Liver (tissue), 9 donors: Measurements from ENCODE around the gene MAPRE2. TPM values are rescaled to one million over a fixed set of nuclear protein-coding genes. Genes with fewer than 3 reads are reported as not detected.

Experiments used
- DNase-seq: peaks from one replicate; pipeline ENCODE4 v3.0.0-alpha.2; 2017; ENCODE audit warnings: low spot score
- H3K27ac ChIP-seq, 2 donors: one replicate each; pipeline ENCODE4 v1.7.0; 2013; ENCODE audit warnings: inconsistent platforms in 2 of 2, low read length in 2 of 2, control low read depth in 1 of 2, low read depth in 1 of 2, mild to moderate bottlenecking in 1 of 2
- H3K27me3 ChIP-seq, 4 donors: one replicate each; pipeline versions ENCODE4 v1.6.1 to v1.7.0; 2013; ENCODE audit warnings: low read length in 3 of 4, inconsistent platforms in 1 of 4, mild to moderate bottlenecking in 1 of 4, moderate library complexity in 1 of 4; ENCODE audit not compliant: control insufficient read depth in 4 of 4, insufficient read depth in 4 of 4
- H3K36me3 ChIP-seq, 4 donors: one replicate each; pipeline versions ENCODE4 v1.6.1 to v1.7.0; 2013; ENCODE audit warnings: low read length in 3 of 4, mild to moderate bottlenecking in 3 of 4, low read depth in 1 of 4, moderate library complexity in 1 of 4; ENCODE audit not compliant: control insufficient read depth in 4 of 4, insufficient read depth in 3 of 4
- H3K4me1 ChIP-seq, 4 donors: one replicate each; pipeline versions ENCODE4 v1.6.1 to v1.7.0; 2013; ENCODE audit warnings: low read length in 3 of 4, mild to moderate bottlenecking in 3 of 4, moderate library complexity in 1 of 4; ENCODE audit not compliant: control insufficient read depth in 4 of 4, insufficient read depth in 4 of 4
- H3K4me3 ChIP-seq, 3 donors: one replicate each; pipeline versions ENCODE4 v1.6.1 to v1.7.0; 2013; ENCODE audit warnings: low read length in 3 of 3, control low read depth in 1 of 3, low read depth in 1 of 3, mild to moderate bottlenecking in 1 of 3
- H3K9ac ChIP-seq, 2 donors: one replicate each; pipeline ENCODE4 v1.7.0; 2013; ENCODE audit warnings: low read length in 2 of 2, mild to moderate bottlenecking in 2 of 2, moderate library complexity in 2 of 2, control low read depth in 1 of 2, low read depth in 1 of 2
- H3K9me3 ChIP-seq, 4 donors: one replicate each; pipeline versions ENCODE4 v1.6.1 to v1.7.0; 2013; ENCODE audit warnings: low read length in 3 of 4; ENCODE audit not compliant: control insufficient read depth in 4 of 4
- EGR1 ChIP-seq, 2 donors: IDR thresholded peaks; 2 replicates each; pipeline ENCODE4 v1.6.1; 2016 to 2018; ENCODE audit warnings: antibody characterized with exemption in 2 of 2, low read depth in 2 of 2
- FOXA1 ChIP-seq: IDR thresholded peaks from 2 replicates; pipeline ENCODE4 v1.6.1; 2016; ENCODE audit warnings: antibody characterized with exemption
- GABPA ChIP-seq, 2 donors: IDR thresholded peaks in 1 of 2; conservative IDR thresholded peaks in 1 of 2; 2 replicates each; pipeline ENCODE4 v1.6.1; 2016; ENCODE audit warnings: antibody characterized with exemption in 2 of 2, mild to moderate bottlenecking in 1 of 2, moderate library complexity in 1 of 2
- HNF4A ChIP-seq, 2 donors: conservative IDR thresholded peaks; 2 replicates each; pipeline ENCODE4 v1.6.1; 2016; ENCODE audit warnings: antibody characterized with exemption in 2 of 2, mild to moderate bottlenecking in 2 of 2
- HNF4G ChIP-seq: IDR thresholded peaks from 2 replicates; pipeline ENCODE4 v1.6.1; 2016; ENCODE audit warnings: antibody characterized with exemption
- JUND ChIP-seq, 2 donors: IDR thresholded peaks; 2 replicates each; pipeline ENCODE4 v1.6.1; 2016; ENCODE audit warnings: antibody characterized with exemption in 2 of 2
- NR2F2 ChIP-seq: IDR thresholded peaks from 2 replicates; pipeline ENCODE4 v1.6.1; 2016; ENCODE audit warnings: antibody characterized with exemption
- RAD21 ChIP-seq, 2 donors: IDR thresholded peaks; 2 replicates each; pipeline ENCODE4 v1.6.1; 2016; ENCODE audit warnings: antibody characterized with exemption in 2 of 2, mild to moderate bottlenecking in 2 of 2
- SP1 ChIP-seq: IDR thresholded peaks from 2 replicates; pipeline ENCODE4 v1.6.1; 2018; ENCODE audit warnings: antibody characterized with exemption, mild to moderate bottlenecking
- TAF1 ChIP-seq: conservative IDR thresholded peaks from 2 replicates; pipeline ENCODE4 v1.6.1; 2016; ENCODE audit warnings: antibody characterized with exemption, mild to moderate bottlenecking
- WGBS: extraction: QIAGEN DNeasy Blood & Tissue Kit; methylation state at CpG from one replicate; pipeline ENCODE4 v1.1.7; 2013; 5-methylcytosine and 5-hydroxymethylcytosine counted together
- polyA plus RNA-seq, 2 donors: library from polyadenylated mRNA; stranded (reverse) in 1 of 2; unstranded in 1 of 2; fragments of 200-250 nt in 1 of 2; fragments of >200 nt in 1 of 2; fragmentation: Nextera tagmentation in 1 of 2; extraction: Ambion mirVana in 1 of 2; gene quantifications; one replicate each; pipeline versions ENCODE4 v1.2.1 to v1.2.3, GENCODE V29; 2013 to 2015
- total RNA-seq, 2 donors: library from RNA; depleted of rRNA; stranded (reverse); fragments of >200 nt; gene quantifications; one replicate each; pipeline ENCODE4 v1.2.3, GENCODE V29; 2014
- TF ChIP-seq, protein P1 (sequence below): fragments of 150-350 bp; IDR thresholded peaks from 2 replicates; pipeline ENCODE4 v1.5.1; 2017; ENCODE audit warnings: improper control_type of control experiment, low read depth, low read length; ENCODE audit not compliant: missing input control
- TF ChIP-seq, protein P2 (sequence below): IDR thresholded peaks from 2 replicates; pipeline ENCODE4 v1.6.1; 2016; ENCODE audit warnings: antibody characterized with exemption
- TF ChIP-seq, protein P3 (sequence below): IDR thresholded peaks from 2 replicates; pipeline ENCODE4 v1.6.1; 2016; ENCODE audit warnings: antibody characterized with exemption
- TF ChIP-seq, protein P4 (sequence below): IDR thresholded peaks from 2 replicates; pipeline ENCODE4 v1.6.1; 2016; ENCODE audit warnings: antibody characterized with exemption, mild to moderate bottlenecking
- TF ChIP-seq, protein P5 (sequence below): IDR thresholded peaks from 2 replicates; pipeline ENCODE4 v1.6.1; 2016; ENCODE audit warnings: antibody characterized with exemption
- donor health status: healthy.
- donor health status: healthy.
- donor health status: healthy.
- donor health status: healthy.
- donor health status: healthy.

MAPRE2 gene
- total and polyA plus RNA-seq, 4 donors: 7.9 to 12.8 (median 11.0) TPM

DNA sequence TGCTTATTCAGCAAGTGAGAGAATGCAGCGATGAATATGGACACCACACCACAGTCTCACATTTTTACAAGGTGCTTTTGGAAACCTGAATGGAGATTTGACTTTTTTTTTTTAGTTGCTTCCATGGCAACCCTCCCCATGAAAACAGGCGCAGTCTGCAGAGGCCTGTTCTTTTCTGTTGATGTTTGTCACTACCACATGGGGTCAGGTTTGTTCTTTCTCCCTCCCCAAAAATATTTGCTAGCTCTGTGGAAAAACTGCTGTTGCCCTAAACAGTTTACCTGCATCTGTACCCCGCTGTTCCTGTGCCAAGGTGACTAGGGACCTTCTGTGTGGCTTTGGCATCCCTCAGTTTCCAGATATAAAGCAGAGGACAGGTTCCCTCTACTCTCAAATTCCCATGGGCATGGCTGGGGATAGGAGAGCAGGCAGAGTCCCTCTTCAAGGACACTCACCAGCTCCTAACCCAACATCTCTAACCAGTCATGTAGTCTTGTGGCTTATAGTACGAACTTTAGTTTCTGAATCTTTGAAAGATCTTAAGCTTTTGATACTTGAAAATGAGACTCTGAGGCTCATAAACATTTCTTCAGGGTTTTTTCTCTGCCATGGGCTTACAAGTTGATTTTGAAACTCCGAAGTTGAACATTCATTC, 14.7 kb upstream of the MAPRE2 start:
- H3K27me3 ChIP-seq: no peaks in the 10 kb centered on the region
- TF ChIP-seq, protein P1, sequence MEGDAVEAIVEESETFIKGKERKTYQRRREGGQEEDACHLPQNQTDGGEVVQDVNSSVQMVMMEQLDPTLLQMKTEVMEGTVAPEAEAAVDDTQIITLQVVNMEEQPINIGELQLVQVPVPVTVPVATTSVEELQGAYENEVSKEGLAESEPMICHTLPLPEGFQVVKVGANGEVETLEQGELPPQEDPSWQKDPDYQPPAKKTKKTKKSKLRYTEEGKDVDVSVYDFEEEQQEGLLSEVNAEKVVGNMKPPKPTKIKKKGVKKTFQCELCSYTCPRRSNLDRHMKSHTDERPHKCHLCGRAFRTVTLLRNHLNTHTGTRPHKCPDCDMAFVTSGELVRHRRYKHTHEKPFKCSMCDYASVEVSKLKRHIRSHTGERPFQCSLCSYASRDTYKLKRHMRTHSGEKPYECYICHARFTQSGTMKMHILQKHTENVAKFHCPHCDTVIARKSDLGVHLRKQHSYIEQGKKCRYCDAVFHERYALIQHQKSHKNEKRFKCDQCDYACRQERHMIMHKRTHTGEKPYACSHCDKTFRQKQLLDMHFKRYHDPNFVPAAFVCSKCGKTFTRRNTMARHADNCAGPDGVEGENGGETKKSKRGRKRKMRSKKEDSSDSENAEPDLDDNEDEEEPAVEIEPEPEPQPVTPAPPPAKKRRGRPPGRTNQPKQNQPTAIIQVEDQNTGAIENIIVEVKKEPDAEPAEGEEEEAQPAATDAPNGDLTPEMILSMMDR: peak; percentile 4
- TF ChIP-seq FOXA1: no peak
- TF ChIP-seq RAD21 (IDR thresholded peaks at IDR 0.05): peak; percentile 65 to 69
- H3K27ac ChIP-seq: no peak overlapping the region
- WGBS: 91% methylated on average over 5 of the region's 5 CpGs
- H3K36me3 ChIP-seq: no peaks in the 10 kb centered on the region
- no peak for DNase-seq
- H3K9ac ChIP-seq: no peak overlapping the region
- no peaks in the 10 kb centered on the region for H3K9me3 ChIP-seq
- peaks cover 2 to 25% (median 12%) of the 10 kb centered on the region in 4 donors for H3K4me1 ChIP-seq
- H3K4me3 ChIP-seq: no peak overlapping the region

DNA sequence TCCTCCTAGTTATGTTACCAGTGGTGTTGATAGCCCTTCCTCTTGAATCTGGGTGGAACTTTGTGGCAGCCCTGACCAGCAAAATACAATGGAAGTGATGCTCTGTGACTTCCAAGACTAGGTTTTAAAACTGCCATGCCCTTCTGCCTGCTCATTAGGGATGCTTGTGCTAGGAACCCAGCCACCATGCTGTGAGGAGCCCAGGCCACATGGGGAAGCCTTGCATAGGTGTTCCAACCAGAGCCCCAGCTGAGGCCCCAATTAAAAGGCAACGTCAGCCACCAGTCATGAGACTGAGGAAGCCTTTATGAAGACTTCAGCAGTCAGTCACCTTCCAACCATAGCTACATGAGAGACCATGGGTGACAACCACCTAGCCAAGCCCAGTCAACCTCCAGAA, 14.0 kb upstream of the MAPRE2 start:
- no peaks in the 10 kb centered on the region for H3K36me3 ChIP-seq
- WGBS: 94% methylated on average over 1 of the region's 1 CpG
- peaks cover 2 to 25% (median 12%) of the 10 kb centered on the region in 4 donors for H3K4me1 ChIP-seq
- no peaks in the 10 kb centered on the region for H3K9me3 ChIP-seq
- no peak overlapping the region for H3K4me3 ChIP-seq
- H3K27ac ChIP-seq: no peak overlapping the region
- TF ChIP-seq, protein P1: no peak
- TF ChIP-seq, protein P2, sequence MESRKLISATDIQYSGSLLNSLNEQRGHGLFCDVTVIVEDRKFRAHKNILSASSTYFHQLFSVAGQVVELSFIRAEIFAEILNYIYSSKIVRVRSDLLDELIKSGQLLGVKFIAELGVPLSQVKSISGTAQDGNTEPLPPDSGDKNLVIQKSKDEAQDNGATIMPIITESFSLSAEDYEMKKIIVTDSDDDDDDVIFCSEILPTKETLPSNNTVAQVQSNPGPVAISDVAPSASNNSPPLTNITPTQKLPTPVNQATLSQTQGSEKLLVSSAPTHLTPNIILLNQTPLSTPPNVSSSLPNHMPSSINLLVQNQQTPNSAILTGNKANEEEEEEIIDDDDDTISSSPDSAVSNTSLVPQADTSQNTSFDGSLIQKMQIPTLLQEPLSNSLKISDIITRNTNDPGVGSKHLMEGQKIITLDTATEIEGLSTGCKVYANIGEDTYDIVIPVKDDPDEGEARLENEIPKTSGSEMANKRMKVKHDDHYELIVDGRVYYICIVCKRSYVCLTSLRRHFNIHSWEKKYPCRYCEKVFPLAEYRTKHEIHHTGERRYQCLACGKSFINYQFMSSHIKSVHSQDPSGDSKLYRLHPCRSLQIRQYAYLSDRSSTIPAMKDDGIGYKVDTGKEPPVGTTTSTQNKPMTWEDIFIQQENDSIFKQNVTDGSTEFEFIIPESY: no peak
- no peak for TF ChIP-seq GABPA (IDR thresholded peaks at IDR 0.05 in 1 of 2, conservative IDR thresholded peaks at IDR 0.05 in 1 of 2)
- TF ChIP-seq EGR1 (IDR thresholded peaks at IDR 0.05; ENCODE audit: low read depth in 2 of 2): no peak
- TF ChIP-seq HNF4G: no peak
- TF ChIP-seq, protein P3, sequence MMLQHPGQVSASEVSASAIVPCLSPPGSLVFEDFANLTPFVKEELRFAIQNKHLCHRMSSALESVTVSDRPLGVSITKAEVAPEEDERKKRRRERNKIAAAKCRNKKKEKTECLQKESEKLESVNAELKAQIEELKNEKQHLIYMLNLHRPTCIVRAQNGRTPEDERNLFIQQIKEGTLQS: no peak
- TF ChIP-seq FOXA1: no peak
- TF ChIP-seq NR2F2: no peak
- TF ChIP-seq, protein P4, sequence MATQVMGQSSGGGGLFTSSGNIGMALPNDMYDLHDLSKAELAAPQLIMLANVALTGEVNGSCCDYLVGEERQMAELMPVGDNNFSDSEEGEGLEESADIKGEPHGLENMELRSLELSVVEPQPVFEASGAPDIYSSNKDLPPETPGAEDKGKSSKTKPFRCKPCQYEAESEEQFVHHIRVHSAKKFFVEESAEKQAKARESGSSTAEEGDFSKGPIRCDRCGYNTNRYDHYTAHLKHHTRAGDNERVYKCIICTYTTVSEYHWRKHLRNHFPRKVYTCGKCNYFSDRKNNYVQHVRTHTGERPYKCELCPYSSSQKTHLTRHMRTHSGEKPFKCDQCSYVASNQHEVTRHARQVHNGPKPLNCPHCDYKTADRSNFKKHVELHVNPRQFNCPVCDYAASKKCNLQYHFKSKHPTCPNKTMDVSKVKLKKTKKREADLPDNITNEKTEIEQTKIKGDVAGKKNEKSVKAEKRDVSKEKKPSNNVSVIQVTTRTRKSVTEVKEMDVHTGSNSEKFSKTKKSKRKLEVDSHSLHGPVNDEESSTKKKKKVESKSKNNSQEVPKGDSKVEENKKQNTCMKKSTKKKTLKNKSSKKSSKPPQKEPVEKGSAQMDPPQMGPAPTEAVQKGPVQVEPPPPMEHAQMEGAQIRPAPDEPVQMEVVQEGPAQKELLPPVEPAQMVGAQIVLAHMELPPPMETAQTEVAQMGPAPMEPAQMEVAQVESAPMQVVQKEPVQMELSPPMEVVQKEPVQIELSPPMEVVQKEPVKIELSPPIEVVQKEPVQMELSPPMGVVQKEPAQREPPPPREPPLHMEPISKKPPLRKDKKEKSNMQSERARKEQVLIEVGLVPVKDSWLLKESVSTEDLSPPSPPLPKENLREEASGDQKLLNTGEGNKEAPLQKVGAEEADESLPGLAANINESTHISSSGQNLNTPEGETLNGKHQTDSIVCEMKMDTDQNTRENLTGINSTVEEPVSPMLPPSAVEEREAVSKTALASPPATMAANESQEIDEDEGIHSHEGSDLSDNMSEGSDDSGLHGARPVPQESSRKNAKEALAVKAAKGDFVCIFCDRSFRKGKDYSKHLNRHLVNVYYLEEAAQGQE: no peak
- TF ChIP-seq JUND (IDR thresholded peaks at IDR 0.05): no peak
- TF ChIP-seq, protein P5, sequence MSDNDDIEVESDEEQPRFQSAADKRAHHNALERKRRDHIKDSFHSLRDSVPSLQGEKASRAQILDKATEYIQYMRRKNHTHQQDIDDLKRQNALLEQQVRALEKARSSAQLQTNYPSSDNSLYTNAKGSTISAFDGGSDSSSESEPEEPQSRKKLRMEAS: no peak
- TF ChIP-seq TAF1: no peak
- TF ChIP-seq HNF4A (conservative IDR thresholded peaks at IDR 0.05): no peak
- TF ChIP-seq SP1: no peak
- no peak for DNase-seq
- no peaks in the 10 kb centered on the region for H3K27me3 ChIP-seq
- no peak overlapping the region for H3K9ac ChIP-seq
